NCI-H1417 treated with DMSO at 0.1 percent for 48 hours (cell line): Measurements from ENCODE around the gene OR2W1.

Experiments
- DNase-seq: peaks from one replicate; lab custom pipeline; 2025; lab: John Stamatoyannopoulos, UW

OR2W1 gene

DNA sequence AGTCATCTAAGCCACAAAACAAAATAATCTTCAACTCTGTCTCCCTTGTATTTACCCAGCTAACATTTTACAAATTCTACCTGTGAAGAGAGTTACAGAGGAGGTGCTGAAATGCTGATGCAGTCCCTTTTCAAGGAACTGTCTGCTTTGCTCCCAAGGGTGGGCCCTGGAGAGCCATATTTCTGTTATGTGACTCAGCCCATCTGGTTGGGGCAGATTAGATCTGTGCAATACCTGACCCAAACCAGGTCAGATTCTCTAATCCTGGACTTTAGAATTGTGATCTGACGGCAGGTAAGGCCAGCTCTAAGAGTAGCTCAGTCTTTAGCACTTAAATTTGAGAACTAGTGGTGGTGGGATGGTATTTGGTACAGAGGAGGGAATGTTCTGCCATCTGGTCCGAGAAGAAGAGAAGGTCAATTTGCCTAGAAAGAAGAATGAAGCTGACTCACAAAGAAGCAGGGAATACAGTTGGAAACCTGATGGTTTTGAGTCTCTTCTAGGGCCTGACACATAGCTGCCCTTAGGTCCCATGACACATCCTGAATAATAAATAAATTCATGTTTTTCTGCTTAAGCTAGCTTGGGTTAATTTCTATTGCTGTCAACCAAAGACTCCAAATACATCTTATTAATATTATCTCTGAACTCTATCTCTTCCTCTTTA, 48.0 kb downstream of the OR2W1 start:
- DNase-seq, result no peak

DNA sequence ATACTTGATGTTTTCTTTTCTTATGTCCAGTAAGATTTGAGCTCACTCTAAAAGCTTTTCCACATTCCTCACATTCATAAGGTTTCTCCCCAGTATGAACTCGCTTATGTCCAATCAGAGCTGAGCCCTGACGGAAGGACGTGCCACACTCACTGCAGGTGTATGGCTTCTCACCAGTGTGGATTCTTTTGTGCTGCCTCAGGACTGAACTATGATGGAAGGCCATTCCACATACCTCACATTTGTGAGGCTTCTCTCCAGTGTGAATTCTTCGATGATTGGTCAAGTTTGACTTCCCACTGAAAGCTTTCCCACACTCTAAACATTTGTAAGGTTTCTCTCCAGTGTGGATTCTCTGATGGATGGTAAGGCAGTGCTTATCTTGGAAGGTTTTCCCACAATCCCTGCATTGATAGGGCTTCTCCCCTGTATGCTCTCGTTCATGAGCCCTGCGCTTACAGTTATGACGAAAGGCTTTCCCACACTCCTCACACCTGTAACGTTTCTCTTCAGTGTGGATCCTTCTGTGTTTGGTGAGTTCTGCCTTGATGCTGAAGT, 49.8 kb downstream of the OR2W1 start:
- DNase-seq, result no peak
